B cell (primary cell): Measurements from ENCODE around the gene CDKN2AIPNL. TPM values are rescaled to one million over a fixed set of nuclear protein-coding genes. Genes with fewer than 3 reads are reported as not detected.

Experiments
- ATAC-seq: fragments of 200-7000 bp; cut with Tn5 transposase; one replicate; pipeline ENCODE4 v1.10.0; 2021; ENCODE audit warnings: low read depth, mild to moderate bottlenecking, moderate number of reproducible peaks, moderate library complexity
- CTCF ChIA-PET: fragments of 350-600 bp; sonication (Branson Sonifier 250); formaldehyde crosslinking; loops from one replicate; lab custom pipeline; 2021; ENCODE audit warnings: antibody characterized with exemption, inconsistent platforms; lab: Charles Lee
- POLR2A ChIA-PET: fragments of 350-600 bp; sonication (Branson Sonifier 250); formaldehyde crosslinking; loops from one replicate; lab custom pipeline; 2021; ENCODE audit warnings: antibody characterized with exemption; lab: Charles Lee
- DNase-seq: peaks from one replicate; pipeline ENCODE4 v3.0.0; 2013
- H2AFZ ChIP-seq: 2 replicates; pipeline ENCODE4 v1.6.1; 2012; ENCODE audit warnings: mild to moderate bottlenecking, low read depth, low read length; ENCODE audit not compliant: insufficient read depth, poor library complexity, severe bottlenecking
- H3K27ac ChIP-seq, 2 donors: 1 replicate in 1 of 2; 2 replicates in 1 of 2; pipeline ENCODE4 v1.5.1; 2012 to 2013; ENCODE audit warnings: low read length in 2 of 2, mild to moderate bottlenecking in 2 of 2, moderate library complexity in 1 of 2
- H3K27me3 ChIP-seq, 4 experiments: fragments of 200-600 bp in 1 of 4; sonication (generic) in 1 of 4; replicated peaks in 1 of 4; 1 replicate in 2 of 4; 2 replicates in 2 of 4; pipeline versions ENCODE4 v1.6.1 to v1.7.0; 2013 to 2016; ENCODE audit warnings: low read length in 3 of 4, mild to moderate bottlenecking in 2 of 4, mixed read lengths in 1 of 4, moderate library complexity in 1 of 4; ENCODE audit not compliant: insufficient read depth in 4 of 4, control insufficient read depth in 3 of 4; ENCODE audit errors: control extremely low read depth in 1 of 4
- H3K36me3 ChIP-seq, 2 experiments: replicated peaks in 1 of 2; 1 replicate in 1 of 2; 2 replicates in 1 of 2; pipeline versions ENCODE4 v1.6.1 to v1.7.1; 2013; ENCODE audit warnings: low read length in 1 of 2; ENCODE audit not compliant: insufficient read depth in 2 of 2, control insufficient read depth in 1 of 2; ENCODE audit errors: control extremely low read depth in 1 of 2, extremely low read depth in 1 of 2
- H3K4me1 ChIP-seq, 2 donors: fragments of 200-600 bp in 1 of 2; sonication (generic) in 1 of 2; 1 replicate in 1 of 2; 2 replicates in 1 of 2; pipeline versions ENCODE4 v1.5.1 to v1.6.1; 2013 to 2017; ENCODE audit warnings: low read length in 2 of 2; ENCODE audit not compliant: control insufficient read depth in 2 of 2, insufficient read depth in 2 of 2
- H3K4me2 ChIP-seq: replicated peaks from 2 replicates; pipeline ENCODE3; 2012; ENCODE audit warnings: mild to moderate bottlenecking, low read depth, low read length; ENCODE audit not compliant: poor library complexity, severe bottlenecking
- H3K4me3 ChIP-seq, 5 experiments: fragments of 200-600 bp in 1 of 5; sonication (generic) in 1 of 5; 1 replicate in 3 of 5; 2 replicates in 2 of 5; pipeline versions ENCODE4 v1.5.1 to v1.7.0; 2011 to 2016; ENCODE audit warnings: low read length in 4 of 5, mild to moderate bottlenecking in 4 of 5, low read depth in 2 of 5, control low read depth in 1 of 5, moderate library complexity in 1 of 5; ENCODE audit not compliant: insufficient read depth in 1 of 5; ENCODE audit errors: control extremely low read depth in 1 of 5, extremely low read depth in 1 of 5
- H3K79me2 ChIP-seq: fragments of 200-600 bp; sonication (generic); one replicate; pipeline ENCODE4 v1.6.0; 2016; ENCODE audit warnings: low read length; ENCODE audit not compliant: control insufficient read depth, insufficient read depth
- H3K9ac ChIP-seq: fragments of 200-600 bp; sonication (generic); 2 replicates; pipeline ENCODE4 v1.6.1; 2017; ENCODE audit warnings: mild to moderate bottlenecking, low read length, moderate library complexity
- H3K9me3 ChIP-seq, 3 donors: one replicate each; pipeline versions ENCODE4 v1.6.1 to v1.7.1; 2013; ENCODE audit warnings: low read length in 2 of 3; ENCODE audit not compliant: control insufficient read depth in 2 of 3, insufficient read depth in 1 of 3; ENCODE audit errors: control extremely low read depth in 1 of 3
- H4K20me1 ChIP-seq: 2 replicates; pipeline ENCODE4 v1.6.0; 2012; ENCODE audit warnings: mild to moderate bottlenecking, low read length; ENCODE audit not compliant: insufficient read depth, control insufficient read depth, poor library complexity, severe bottlenecking
- H3K27ac Mint-ChIP-seq: one replicate; pipeline ENCODE4 v1.8.0; 2021; ENCODE audit warnings: mixed read lengths
- H3K27me3 Mint-ChIP-seq: one replicate; pipeline ENCODE4 v1.8.0; 2021; ENCODE audit warnings: mixed read lengths
- H3K4me1 Mint-ChIP-seq: one replicate; pipeline ENCODE4 v1.8.0; 2021; ENCODE audit warnings: mixed read lengths
- H3K4me3 Mint-ChIP-seq: one replicate; pipeline ENCODE4 v1.8.0; 2021; ENCODE audit warnings: mixed read lengths
- H3K9me3 Mint-ChIP-seq: one replicate; pipeline ENCODE4 v1.8.0; 2022; ENCODE audit warnings: mixed read lengths; ENCODE audit not compliant: insufficient read depth
- CTCF ChIP-seq: fragments of 200-600 bp; IDR thresholded peaks from one replicate; pipeline ENCODE4 v1.8.0; 2022; ENCODE audit warnings: antibody characterized with exemption, mild to moderate bottlenecking
- EZH2 ChIP-seq: IDR thresholded peaks from 2 replicates; pipeline ENCODE4 v1.6.1; 2012; ENCODE audit warnings: borderline replicate concordance, low read depth, mild to moderate bottlenecking, moderate library complexity, low read length; ENCODE audit not compliant: insufficient read depth, poor library complexity, severe bottlenecking
- WGBS: methylation state at CpG from one replicate; pipeline ENCODE4 v1.1.5; 2013; ENCODE audit warnings: missing lambda C conversion rate; ENCODE audit not compliant: insufficient coverage; 5-methylcytosine and 5-hydroxymethylcytosine counted together
- intact Hi-C: fragments of 100-400 bp; cut with micrococcal nuclease; formaldehyde crosslinking; loops from one replicate; pipeline ENCODE4 v1.10.0; 2022
- polyA plus RNA-seq: library from polyadenylated mRNA; depleted of rRNA; stranded (reverse); fragments of >200 nt; gene quantifications from 2 replicates; pipeline ENCODE4 v1.2.3, GENCODE V29; 2012
- total RNA-seq, 2 donors: library from RNA; stranded (reverse); fragments of 120-200 nt in 1 of 2; gene quantifications; 1 replicate in 1 of 2; 2 replicates in 1 of 2; pipeline versions ENCODE4 v1.2.3 to v1.2.4, GENCODE V29; 2013 to 2022

The CDKN2AIPNL gene
- total and polyA plus RNA-seq, 2 donors (not counting 1 experiment from before 2014, with no cell fraction given), result 11.2 to 17.2 TPM

- 16% methylated on average over 20 of the region's 20 CpGs for WGBS
- H3K4me2 ChIP-seq, result peak overlapping the region; percentile 72
Observed at GRCh38 chr5:134436523-134437339, 25.1 kb upstream of the CDKN2AIPNL start.

More at GRCh38 chr5:134436523-134437339, 25.1 kb upstream of the CDKN2AIPNL start:
- Histone ChIP-seq H3K36me3 (no peaks in the 10 kb centered on the region), H3K27ac (peak overlapping the region; percentile 43 to 64), H4K20me1 (no peaks in the 10 kb centered on the region), H3K27me3 (peaks cover 0 to 3% (median 0%) of the 10 kb centered on the region in 4 experiments), H2AFZ (peak overlapping the region; percentile 80), H3K9ac (peak overlapping the region; percentile 41), H3K4me3 (peak overlapping the region in 2 of 5 experiments; percentile 18 to 44), H3K9me3 (peaks cover 0 to 3% (median 0%) of the 10 kb centered on the region in 3 donors), H3K79me2 (no peaks in the 10 kb centered on the region), H3K4me1 (peaks cover 12 to 17% of the 10 kb centered on the region in 2 donors)
- ChIA-PET CTCF (interaction anchor here (0.6 to 2.6 kb wide), 9 partner anchors 8 to 144 kb away, joined by 3 to 13 read pairs (median 4); partner anchors contain the start of gene CDKN2AIPNL), POLR2A (interaction anchor here (0.9 to 2.0 kb wide), 7 partner anchors 10 to 90 kb away, joined by 3 to 25 read pairs (median 5); partner anchors contain the start of gene CDKN2AIPNL)
- Mint-ChIP-seq H3K27me3 (no peaks in the 10 kb centered on the region), H3K27ac (peak overlapping the region; percentile 70), H3K9me3 (no peaks in the 10 kb centered on the region), H3K4me1 (peaks cover 30% of the 10 kb centered on the region), H3K4me3 (peak overlapping the region; percentile 53)
- TF ChIP-seq EZH2 (no peak), CTCF (no peak)
- intact Hi-C loops, result loop anchor here (1.0 to 2.0 kb wide), 4 partner anchors 11 to 88 kb away; partner anchors contain the start of gene UBE2B
- ATAC-seq (peak; percentile 96), DNase-seq (peak; percentile 76)
